GM20000 (cell line): ENCODE results near the gene NKAIN2.
"Not testable (repeated sequence)": the region's sequence is repeated elsewhere in the genome, so short reads cannot be mapped to it uniquely, and the experiment has no call there.

Experiments used
- DNase-seq: peaks from one replicate; pipeline ENCODE4 v3.0.0; 2012; ENCODE audit warnings: low spot score
- CTCF ChIP-seq: IDR thresholded peaks from 2 replicates; pipeline ENCODE4 v1.5.1; 2012; ENCODE audit warnings: mild to moderate bottlenecking, control low read depth; ENCODE audit errors: extremely low read depth, missing control alignments

Gene NKAIN2

DNA sequence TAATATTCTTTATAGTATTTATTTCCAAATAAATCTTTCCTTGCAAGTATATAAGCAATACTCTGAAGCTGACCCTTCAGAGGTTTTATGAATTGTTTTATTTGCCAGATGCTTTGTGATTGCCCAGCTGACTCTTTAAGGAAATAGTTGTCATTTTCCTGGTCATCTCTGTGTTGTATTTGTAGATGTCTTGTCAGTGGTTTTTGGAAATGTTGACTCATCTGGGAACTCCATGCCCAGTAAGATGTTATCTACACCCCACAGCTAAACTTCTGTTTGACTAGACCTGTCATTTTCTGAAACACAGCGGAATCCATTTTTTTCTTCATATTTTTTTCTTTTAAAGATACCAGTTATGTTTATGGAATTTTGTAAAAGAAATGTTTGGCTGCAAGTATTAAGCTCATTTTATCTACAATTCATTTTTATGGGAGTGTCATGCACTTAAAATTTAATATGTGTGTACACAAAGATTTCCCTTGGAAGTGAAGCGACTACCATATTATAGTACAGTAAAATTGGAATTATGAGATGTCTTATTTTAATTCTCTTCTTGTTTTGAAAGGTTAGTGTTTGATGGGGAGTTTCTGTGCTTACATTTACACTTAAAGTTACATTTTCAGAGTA, 491.0 kb downstream of the NKAIN2 start:
- no peak for TF ChIP-seq CTCF
- no peak for DNase-seq

DNA sequence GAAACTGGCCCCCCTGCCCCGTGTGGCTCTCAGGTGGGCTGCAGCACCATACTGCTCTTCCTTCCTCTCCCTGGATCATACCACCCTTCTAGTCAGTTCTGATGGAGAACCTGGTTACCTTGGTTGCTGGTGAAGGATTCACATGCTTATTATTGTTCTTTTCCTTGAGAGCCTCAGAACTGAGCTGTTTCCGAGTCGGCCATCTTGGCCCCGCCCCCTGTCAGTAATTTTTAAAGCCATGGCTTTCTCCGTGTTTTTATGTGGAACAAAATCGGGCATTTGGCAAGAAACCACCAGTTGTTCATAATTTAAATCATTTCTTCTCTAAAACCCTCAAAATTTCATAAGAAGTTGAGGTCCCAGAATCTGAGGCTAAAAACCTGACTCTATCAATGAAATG, 493.8 kb downstream of the NKAIN2 start:
- no peak for TF ChIP-seq CTCF
- DNase-seq, result no peak

- no peak for TF ChIP-seq CTCF
- no peak for DNase-seq
These were observed 495.1 kb downstream of the NKAIN2 start for GRCh38 chr6:124298730-124299129.

- DNase-seq, result not testable (repeated sequence)
These were observed 497.2 kb downstream of the NKAIN2 start for GRCh38 chr6:124300907-124301306.

DNA sequence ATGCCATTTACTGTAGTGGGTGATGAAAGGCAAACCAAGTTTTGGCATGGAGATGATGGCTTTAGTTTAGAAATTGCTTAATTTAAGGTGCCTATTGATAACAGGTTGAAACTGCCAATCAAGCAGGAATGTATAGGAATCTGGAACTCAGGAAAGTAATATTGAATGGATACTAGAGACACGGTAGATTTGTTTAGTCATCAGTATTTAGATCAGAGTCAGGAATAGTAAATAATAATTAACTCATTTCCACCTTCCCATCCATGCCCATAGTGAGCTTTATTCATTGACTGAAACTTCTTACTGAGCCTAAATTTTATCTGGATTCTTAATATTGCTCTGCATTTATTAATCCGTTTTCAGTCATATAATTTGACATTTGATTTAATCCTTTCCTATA, 500.3 kb downstream of the NKAIN2 start:
- DNase-seq, result no peak
- no peak for TF ChIP-seq CTCF

GRCh38 chr6:124310139-124310538, 506.5 kb downstream of the NKAIN2 start:
- TF ChIP-seq CTCF, result no peak
- DNase-seq, result no peak

GRCh38 chr6:124319410-124319809, 515.7 kb downstream of the NKAIN2 start:
- DNase-seq, result no peak
- no peak for TF ChIP-seq CTCF

GRCh38 chr6:124324237-124324636, 520.6 kb downstream of the NKAIN2 start:
- no peak for TF ChIP-seq CTCF
- DNase-seq, result no peak
